HepG2 (cell line): Measurements from ENCODE around the gene KMT2D. TPM values are rescaled to one million over a fixed set of nuclear protein-coding genes. Genes with fewer than 3 reads are reported as not detected.
A peak's percentile ranks its signal among the peaks of the same experiment; 100 is the strongest.

ENCODE experiments used
- ATF2 ChIP-seq: sonication (generic); formaldehyde crosslinking; IDR thresholded peaks from 2 replicates; pipeline ENCODE4 v1.4.0; 2020; ENCODE audit warnings: missing genetic modification reagents
- CENPX ChIP-seq: sonication (generic); formaldehyde crosslinking; IDR thresholded peaks from 2 replicates; pipeline ENCODE4 v1.9.0; 2021; ENCODE audit warnings: mild to moderate bottlenecking, missing genetic modification reagents, moderate library complexity
- DPF2 ChIP-seq: sonication (generic); formaldehyde crosslinking; IDR thresholded peaks from 2 replicates; pipeline ENCODE4 v1.4.0; 2020; ENCODE audit warnings: mild to moderate bottlenecking, low read depth, missing genetic modification reagents, borderline replicate concordance
- HNF1B ChIP-seq: sonication (generic); formaldehyde crosslinking; IDR thresholded peaks from 2 replicates; pipeline ENCODE4 v1.5.1; 2020; ENCODE audit warnings: mild to moderate bottlenecking, moderate library complexity, missing genetic modification reagents
- HNRNPH1 ChIP-seq: fragments of 200-400 bp; formaldehyde crosslinking; optimal IDR thresholded peaks from 2 replicates; pipeline ENCODE3; 2017; ENCODE audit warnings: mild to moderate bottlenecking, low read depth, low read length
- HOXA3 ChIP-seq: sonication (generic); formaldehyde crosslinking; IDR thresholded peaks from 2 replicates; pipeline ENCODE4 v1.5.0; 2020; ENCODE audit warnings: missing genetic modification reagents
- KLF13 ChIP-seq: sonication (generic); formaldehyde crosslinking; IDR thresholded peaks from 2 replicates; pipeline ENCODE4 v1.4.0; 2020; ENCODE audit warnings: mild to moderate bottlenecking, missing genetic modification reagents
- NFYC ChIP-seq: IDR thresholded peaks from 2 replicates; pipeline ENCODE4 v1.6.1; 2016; ENCODE audit warnings: missing genetic modification reagents, missing compliant biosample characterization
- NKX3-1 ChIP-seq: sonication (generic); formaldehyde crosslinking; IDR thresholded peaks from 2 replicates; pipeline ENCODE4 v1.5.0; 2020; ENCODE audit warnings: missing genetic modification reagents
- POLR2G ChIP-seq: fragments of 200-400 bp; formaldehyde crosslinking; IDR thresholded peaks from 2 replicates; pipeline ENCODE4 v1.6.1; 2018; ENCODE audit warnings: mild to moderate bottlenecking, low read depth, low read length, moderate library complexity
- RBFOX2 ChIP-seq: fragments of 200-400 bp; formaldehyde crosslinking; IDR thresholded peaks from 2 replicates; pipeline ENCODE4 v1.6.1; 2017; ENCODE audit warnings: low read depth, mild to moderate bottlenecking, low read length
- SOX5 ChIP-seq: IDR thresholded peaks from 2 replicates; pipeline ENCODE4 v1.6.1; 2016; ENCODE audit warnings: borderline replicate concordance
- TCF12 ChIP-seq, 2 experiments: fragments of 450-650 bp in 1 of 2; sonication (generic) in 1 of 2; formaldehyde crosslinking in 1 of 2; IDR thresholded peaks; 2 replicates each; pipeline versions ENCODE4 v1.6.1 to v1.8.0; 2017 to 2022; ENCODE audit warnings: antibody characterized with exemption in 1 of 2, mild to moderate bottlenecking in 1 of 2, missing genetic modification reagents in 1 of 2, moderate library complexity in 1 of 2
- TMF1 ChIP-seq: sonication (generic); formaldehyde crosslinking; IDR thresholded peaks from 2 replicates; pipeline ENCODE4 v1.8.1; 2022; ENCODE audit warnings: low read depth, missing genetic modification reagents
- ZKSCAN1 ChIP-seq: fragments of 150-350 bp; IDR thresholded peaks from 2 replicates; pipeline ENCODE4 v1.6.1; 2014; ENCODE audit warnings: low read length
- ZNF12 ChIP-seq: sonication (generic); formaldehyde crosslinking; IDR thresholded peaks from 2 replicates; pipeline ENCODE4 v1.5.0; 2020; ENCODE audit warnings: missing genetic modification reagents
- ZNF234 ChIP-seq: sonication (generic); formaldehyde crosslinking; conservative IDR thresholded peaks from 2 replicates; pipeline ENCODE4 v1.5.1; 2020; ENCODE audit warnings: mild to moderate bottlenecking, missing genetic modification reagents
- ZNF382 ChIP-seq: sonication (generic); formaldehyde crosslinking; IDR thresholded peaks from 2 replicates; pipeline ENCODE4 v1.5.0; 2020; ENCODE audit warnings: missing genetic modification reagents, mild to moderate bottlenecking, borderline replicate concordance
- ZNF503 ChIP-seq: sonication (generic); formaldehyde crosslinking; IDR thresholded peaks from 2 replicates; pipeline ENCODE4 v1.4.0; 2020; ENCODE audit warnings: missing genetic modification reagents
- ZNF607 ChIP-seq: sonication (generic); formaldehyde crosslinking; IDR thresholded peaks from 2 replicates; pipeline ENCODE4 v1.5.1; 2020; ENCODE audit warnings: missing genetic modification reagents, mild to moderate bottlenecking, borderline replicate concordance
- ZNF773 ChIP-seq: sonication (generic); formaldehyde crosslinking; IDR thresholded peaks from 2 replicates; pipeline ENCODE4 v1.4.0; 2020; ENCODE audit warnings: missing genetic modification reagents, borderline replicate concordance
- polyA plus RNA-seq, 8 experiments: library from polyadenylated mRNA; depleted of rRNA in 3 of 8; stranded (reverse) in 7 of 8; unstranded in 1 of 8; fragments of >200 nt; fragmentation: Illumina TruSeq in 4 of 8; extraction: Trizol in 4 of 8; gene quantifications; 2 replicates each; pipeline versions ENCODE4 v1.2.1 to v1.2.3, GENCODE V29; 2011 to 2016; ENCODE audit warnings: low read depth in 4 of 8, missing spikeins in 1 of 8, mixed read lengths in 1 of 8; ENCODE audit not compliant: insufficient read depth in 1 of 8
- total RNA-seq, 5 experiments: library from RNA; depleted of rRNA; stranded (reverse); fragments of >200 nt; fragmentation: Illumina TruSeq; extraction: Trizol; gene quantifications; 2 replicates each; pipeline ENCODE4 v1.2.3, GENCODE V29; 2016; ENCODE audit warnings: low read depth in 1 of 5

Gene KMT2D
- total and polyA plus RNA-seq, 2 of the 13 experiments (the other 11 are each of a cell fraction or from before 2014, with no cell fraction given): 8.1 to 10.4 TPM

- TF ChIP-seq HNF1B (CRISPR knock-in tag): peak; percentile 29; the same call in 1 of the 2 replicates
- peak; percentile 43; the same call in 1 of the 2 replicates for TF ChIP-seq NFYC (CRISPR knock-in tag)
- TF ChIP-seq HNRNPH1: no peak
- TF ChIP-seq ZNF503: no peak
- no peak for TF ChIP-seq SOX5 (CRISPR knock-in tag)
- TF ChIP-seq ZNF773 (CRISPR knock-in tag): no peak
- peak; percentile 15; the same call in 1 of the 2 replicates for TF ChIP-seq ZNF12 (CRISPR knock-in tag)
- no peak for TF ChIP-seq NKX3-1 (CRISPR knock-in tag)
- TF ChIP-seq ZNF234 (CRISPR knock-in tag): no peak
- peak; percentile 63; the same call in 1 of the 2 replicates for TF ChIP-seq KLF13
- 0 out of 2 replicates have a peak, but pooled peaks have one; percentile 41 for TF ChIP-seq TMF1 (CRISPR knock-in tag)
- peak; percentile 67; the same call in 1 of the 2 replicates for TF ChIP-seq ZKSCAN1
- no peak for TF ChIP-seq CENPX (CRISPR knock-in tag)
- peak; percentile 82; the same call in 1 of the 2 replicates for TF ChIP-seq ZNF607
- peak; percentile 76; the same call in 1 of the 2 replicates for TF ChIP-seq ATF2
- no peak for TF ChIP-seq DPF2
- TF ChIP-seq ZNF382 (CRISPR knock-in tag): no peak; the same call in 1 of the 2 replicates
- peak; percentile 87 for TF ChIP-seq HOXA3 (CRISPR knock-in tag)
- peak; percentile 80 for TF ChIP-seq POLR2G
- TF ChIP-seq TCF12 (IDR thresholded peaks at IDR 0.05): no peak
- TF ChIP-seq TCF12 (CRISPR knock-in tag; IDR thresholded peaks at IDR 0.05): peak; percentile 85; the same call in 1 of the 2 replicates
- TF ChIP-seq RBFOX2: peak; percentile 86
These were observed at the start of gene KMT2D (continued) for GRCh38 chr12:49060237-49061156.
